ENCODE data around the gene EPOP. TPM values are rescaled to one million over a fixed set of nuclear protein-coding genes. Genes with fewer than 3 reads are reported as not detected.

Gene EPOP
- total RNA-seq, 3 donors from 2014 or later = 2.0 to 2.1 (median 2.0) TPM

Other genes with a start within 250 kb of the EPOP start
- 10 to 100 TPM; 13.8 to 25.2 (median 21.1) TPM for gene ARHGAP23, start 246.5 kb downstream of the EPOP start, total RNA-seq
- gene SRCIN1, start 69.0 kb downstream of the EPOP start, total RNA-seq = 10 to 100 TPM in 1 of 3 donors, 1 to 10 TPM in 2; 4.2 to 10.8 (median 8.8) TPM
- gene MLLT6, start 30.3 kb upstream of the EPOP start, total RNA-seq = 100 to 1,000 TPM in 1 of 3 donors, 10 to 100 TPM in 2; 41.9 to 101 (median 90.5) TPM
- gene CISD3, start 55.4 kb upstream of the EPOP start, total RNA-seq = 10 to 100 TPM in 2 of 3 donors, 1 to 10 TPM in 1; 8.9 to 15.0 (median 12.5) TPM
- 1 to 10 TPM; 6.4 to 9.5 (median 9.3) TPM for gene PCGF2, start 73.4 kb upstream of the EPOP start, total RNA-seq
- gene PSMB3, start 77.8 kb upstream of the EPOP start, total RNA-seq = 100 to 1,000 TPM; 132 to 214 (median 167) TPM
- 10 to 100 TPM; 43.0 to 52.8 (median 43.6) TPM for gene PIP4K2B, start 124.6 kb upstream of the EPOP start, total RNA-seq
- 10 to 100 TPM; 22.1 to 42.0 (median 28.2) TPM for gene CWC25, start 150.4 kb upstream of the EPOP start, total RNA-seq
- gene RPL23, start 178.8 kb upstream of the EPOP start, total RNA-seq = 1,000 to 10,000 TPM; 1,871 to 2,586 (median 2,024) TPM
- gene LASP1, start 195.1 kb upstream of the EPOP start, total RNA-seq = 100 to 1,000 TPM in 1 of 3 donors, 10 to 100 TPM in 2; 88.7 to 145 (median 92.8) TPM